GM18508 (cell line): ENCODE results near the gene SLC22A17.

Source experiments
- ATAC-seq: cut with Tn5 transposase; IDR thresholded peaks from one replicate; pipeline ENCODE4 v1.9.1; 2021; ENCODE audit warnings: moderate number of reproducible peaks; ENCODE audit not compliant: insufficient read depth, unreplicated experiment

Gene SLC22A17

GRCh38 chr14:23382731-23383440 is 30.2 kb upstream of the SLC22A17 start:
- ATAC-seq: no peak

- no peak for ATAC-seq
Observed at GRCh38 chr14:23382276-23382675, 29.6 kb upstream of the SLC22A17 start.

- ATAC-seq: no peak
Observed at GRCh38 chr14:23381871-23382270, 29.2 kb upstream of the SLC22A17 start.

GRCh38 chr14:23380976-23381375 is 28.3 kb upstream of the SLC22A17 start:
- no peak for ATAC-seq

GRCh38 chr14:23380197-23380914 is 27.7 kb upstream of the SLC22A17 start:
- no peak for ATAC-seq

- no peak for ATAC-seq
Observed at GRCh38 chr14:23379366-23380196, 26.9 kb upstream of the SLC22A17 start.

GRCh38 chr14:23378612-23379220 is 26.0 kb upstream of the SLC22A17 start:
- ATAC-seq: no peak

- no peak for ATAC-seq
Observed at GRCh38 chr14:23377573-23378563, 25.2 kb upstream of the SLC22A17 start.

- no peak for ATAC-seq
Observed at GRCh38 chr14:23377198-23377550, 24.5 kb upstream of the SLC22A17 start.

- no peak for ATAC-seq
Observed at GRCh38 chr14:23376482-23377197, 24.0 kb upstream of the SLC22A17 start, which contains the start of gene CMTM5. Gene CMTM5 (plus strand): TSS chr14:23377046. CDS start chr14:23377252, 206 bp downstream.

- ATAC-seq: no peak
Observed at GRCh38 chr14:23375527-23376251, 23.0 kb upstream of the SLC22A17 start.

GRCh38 chr14:23373041-23373440 is 20.4 kb upstream of the SLC22A17 start:
- no peak for ATAC-seq

- ATAC-seq: no peak
Observed at GRCh38 chr14:23372509-23372908, 19.8 kb upstream of the SLC22A17 start, which contains the start of gene IL25. Gene IL25 (plus strand): TSS chr14:23372809.

- no peak for ATAC-seq
Observed at GRCh38 chr14:23371865-23372264, 19.2 kb upstream of the SLC22A17 start.

- ATAC-seq: no peak
Observed at GRCh38 chr14:23370221-23370620, 17.5 kb upstream of the SLC22A17 start.

- no peak for ATAC-seq
Observed at GRCh38 chr14:23366426-23366921, 13.8 kb upstream of the SLC22A17 start.

- ATAC-seq: no peak
Observed at GRCh38 chr14:23365732-23366425, 13.2 kb upstream of the SLC22A17 start.
